ENCODE data around the gene TNFRSF8. TPM values are rescaled to one million over a fixed set of nuclear protein-coding genes. Genes with fewer than 3 reads are reported as not detected.

Gene TNFRSF8
- total and polyA plus RNA-seq, 9 donors: 0.17 to 10.9 (median 0.45) TPM

DNA sequence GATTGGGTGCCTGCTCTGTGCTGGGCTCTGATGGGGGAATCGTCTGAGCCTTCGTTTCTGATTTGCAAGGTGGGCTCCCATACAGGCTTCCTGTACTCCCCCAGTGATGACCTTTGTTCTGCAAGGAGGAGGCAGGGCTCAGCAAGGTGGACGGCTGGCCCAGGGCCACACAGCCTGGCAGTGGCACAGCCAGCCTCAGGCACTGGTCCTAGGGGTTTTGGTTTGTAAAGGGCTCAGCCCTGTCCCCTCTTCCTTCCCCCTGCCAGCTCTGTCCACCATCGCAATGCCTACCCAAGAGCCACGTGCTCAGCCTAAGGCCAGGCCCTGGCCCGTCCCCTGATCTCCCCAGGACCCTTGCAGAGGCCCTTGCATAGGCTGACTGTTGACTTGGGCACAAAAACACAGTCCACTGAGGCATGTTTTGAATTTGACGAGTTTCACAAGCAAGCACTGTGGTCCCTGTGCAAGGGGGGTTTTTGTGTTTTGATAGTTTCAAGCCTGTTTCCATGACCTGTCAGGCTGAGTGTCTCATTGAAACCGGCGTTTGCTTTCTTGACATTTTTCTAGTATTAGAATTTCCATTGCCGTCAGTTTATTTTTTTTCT is 64.2 kb downstream of the TNFRSF8 start:
- no peak overlapping the region for H3K27ac ChIP-seq
- no peaks in the 10 kb centered on the region for H3K36me3 ChIP-seq
- WGBS, 3 donors: 82 to 87% (median 85%) methylated on average over 10 of the region's 10 CpGs
- no peaks in the 10 kb centered on the region for H3K27me3 ChIP-seq
- H3K4me3 ChIP-seq: no peak overlapping the region
- no peaks in the 10 kb centered on the region for H3K9me3 ChIP-seq
- peaks cover 4% of the 10 kb centered on the region for H3K4me1 ChIP-seq (ENCODE audit: insufficient read depth)
- TF ChIP-seq, protein P1, sequence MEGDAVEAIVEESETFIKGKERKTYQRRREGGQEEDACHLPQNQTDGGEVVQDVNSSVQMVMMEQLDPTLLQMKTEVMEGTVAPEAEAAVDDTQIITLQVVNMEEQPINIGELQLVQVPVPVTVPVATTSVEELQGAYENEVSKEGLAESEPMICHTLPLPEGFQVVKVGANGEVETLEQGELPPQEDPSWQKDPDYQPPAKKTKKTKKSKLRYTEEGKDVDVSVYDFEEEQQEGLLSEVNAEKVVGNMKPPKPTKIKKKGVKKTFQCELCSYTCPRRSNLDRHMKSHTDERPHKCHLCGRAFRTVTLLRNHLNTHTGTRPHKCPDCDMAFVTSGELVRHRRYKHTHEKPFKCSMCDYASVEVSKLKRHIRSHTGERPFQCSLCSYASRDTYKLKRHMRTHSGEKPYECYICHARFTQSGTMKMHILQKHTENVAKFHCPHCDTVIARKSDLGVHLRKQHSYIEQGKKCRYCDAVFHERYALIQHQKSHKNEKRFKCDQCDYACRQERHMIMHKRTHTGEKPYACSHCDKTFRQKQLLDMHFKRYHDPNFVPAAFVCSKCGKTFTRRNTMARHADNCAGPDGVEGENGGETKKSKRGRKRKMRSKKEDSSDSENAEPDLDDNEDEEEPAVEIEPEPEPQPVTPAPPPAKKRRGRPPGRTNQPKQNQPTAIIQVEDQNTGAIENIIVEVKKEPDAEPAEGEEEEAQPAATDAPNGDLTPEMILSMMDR (IDR thresholded peaks at IDR 0.05): no peak
- no peak for TF ChIP-seq EP300 (IDR thresholded peaks at IDR 0.05)
- no peak for TF ChIP-seq POLR2A (IDR thresholded peaks at IDR 0.05)
- no peak for DNase-seq
- intact Hi-C loops (cut with DNase I): loop anchor here in 2 of 4 donors (2.0 to 10.0 kb wide), 2 partner anchors 79 to 527 kb away; no protein-coding TSS in a partner anchor

DNA sequence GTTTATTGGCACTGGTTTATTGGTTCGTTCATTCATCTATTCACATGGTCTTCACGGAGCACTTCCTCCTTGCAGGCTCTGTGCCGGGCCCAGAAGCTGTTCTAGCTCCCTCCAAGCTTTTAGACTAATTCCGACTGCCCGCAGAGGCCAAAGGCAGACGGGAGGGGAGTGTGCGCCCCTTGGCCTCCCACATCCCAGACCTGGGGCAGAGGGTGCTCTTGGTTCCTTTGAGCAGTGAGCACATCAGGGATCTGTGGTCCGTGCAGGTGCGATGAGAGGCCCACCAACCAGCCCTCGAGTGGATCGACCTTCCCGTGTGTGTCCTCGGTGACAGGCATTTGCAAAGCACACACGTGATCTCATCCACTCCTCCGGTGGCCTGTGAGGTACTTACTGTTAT is 65.0 kb downstream of the TNFRSF8 start:
- TF ChIP-seq EP300 (IDR thresholded peaks at IDR 0.05): no peak
- TF ChIP-seq, protein P1 (IDR thresholded peaks at IDR 0.05): no peak
- WGBS, 3 donors: 85 to 89% (median 87%) methylated on average over 15 of the region's 15 CpGs
- intact Hi-C loops (cut with DNase I): loop anchor here in 1 of 4 donors (10.0 kb wide), 1 partner anchor 527 kb away; no protein-coding TSS in a partner anchor

DNA sequence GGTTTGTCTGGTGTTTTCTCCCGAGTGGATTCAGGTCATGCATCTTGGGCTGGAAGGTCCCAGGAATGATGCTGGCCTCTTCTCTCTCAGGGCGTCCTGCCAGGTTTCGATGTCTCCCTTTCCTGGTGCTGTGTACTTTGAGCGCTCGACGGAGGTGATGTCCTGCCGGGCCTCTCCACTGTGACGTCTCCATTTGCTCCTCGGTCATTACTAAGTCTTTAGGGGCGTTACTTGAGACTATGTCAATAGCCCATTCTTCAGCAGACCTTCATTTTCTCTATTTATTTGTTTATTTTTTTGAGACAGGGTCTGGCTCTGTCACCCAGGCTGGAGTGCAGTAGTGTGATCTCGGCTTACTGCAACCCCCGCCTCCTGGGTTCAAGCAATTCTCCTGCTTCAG is 66.5 kb downstream of the TNFRSF8 start:
- intact Hi-C loops (cut with DNase I): loop anchor here in 1 of 4 donors (10.0 kb wide), 1 partner anchor 525 kb away; no protein-coding TSS in a partner anchor
- H3K4me1 ChIP-seq (ENCODE audit: insufficient read depth): peaks cover 4% of the 10 kb centered on the region
- TF ChIP-seq POLR2A (IDR thresholded peaks at IDR 0.05) (no peak), EP300 (IDR thresholded peaks at IDR 0.05) (no peak)
- TF ChIP-seq, protein P1 (IDR thresholded peaks at IDR 0.05): no peak
- no peak overlapping the region for H3K27ac ChIP-seq
- no peak overlapping the region for H3K4me3 ChIP-seq
- no peaks in the 10 kb centered on the region for H3K9me3 ChIP-seq
- H3K36me3 ChIP-seq: no peaks in the 10 kb centered on the region
- WGBS, 3 donors: 86 to 91% (median 89%) methylated on average over 12 of the region's 12 CpGs
- no peaks in the 10 kb centered on the region for H3K27me3 ChIP-seq
- no peak for DNase-seq

More for the DNA sequence above, 65.0 kb downstream of the TNFRSF8 start:
- H3K27ac ChIP-seq: no peak overlapping the region
- no peak for DNase-seq
- H3K4me3 ChIP-seq: no peak overlapping the region
- H3K27me3 ChIP-seq: no peaks in the 10 kb centered on the region
- no peaks in the 10 kb centered on the region for H3K36me3 ChIP-seq
- peaks cover 4% of the 10 kb centered on the region for H3K4me1 ChIP-seq (ENCODE audit: insufficient read depth)
- no peaks in the 10 kb centered on the region for H3K9me3 ChIP-seq

DNA sequence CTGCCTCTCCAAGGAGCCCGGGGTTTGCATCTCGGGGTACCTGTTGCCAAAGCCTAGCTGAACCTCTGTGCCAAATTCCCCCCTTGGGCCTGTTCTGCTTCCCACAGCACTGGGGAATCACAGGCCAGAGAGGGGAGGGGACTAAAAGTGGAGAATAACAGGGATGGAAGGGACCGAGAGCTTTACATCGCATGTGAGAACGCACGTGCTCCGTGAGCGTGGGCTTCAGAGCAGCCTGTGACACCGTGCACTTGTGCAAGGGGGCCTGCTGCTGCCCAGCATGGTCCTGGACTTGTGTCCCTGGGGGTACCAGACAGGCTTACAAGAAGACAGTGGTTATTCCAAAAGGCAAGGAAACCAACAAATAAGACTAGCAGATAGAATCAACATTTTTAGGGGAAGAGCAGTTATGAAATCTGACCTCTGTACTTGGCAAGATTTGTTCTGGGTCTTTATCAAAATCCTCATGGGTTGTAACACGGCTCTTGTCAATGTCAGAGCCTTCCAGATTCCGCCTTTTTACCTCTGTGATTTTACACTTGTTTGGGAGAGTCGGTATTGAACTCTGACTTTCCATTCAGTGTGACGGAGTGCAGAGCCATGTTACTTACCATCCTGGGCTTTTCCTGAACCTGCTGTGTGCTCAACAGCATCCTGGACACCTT is 67.5 kb downstream of the TNFRSF8 start:
- Histone ChIP-seq H3K4me1 (ENCODE audit: insufficient read depth) (no peaks in the 10 kb centered on the region), H3K27ac (no peak overlapping the region), H3K9me3 (no peaks in the 10 kb centered on the region), H3K27me3 (no peaks in the 10 kb centered on the region), H3K4me3 (no peak overlapping the region), H3K36me3 (no peaks in the 10 kb centered on the region)
- no peak for DNase-seq
- TF ChIP-seq POLR2A (IDR thresholded peaks at IDR 0.05) (no peak), EP300 (IDR thresholded peaks at IDR 0.05) (no peak)
- TF ChIP-seq, protein P1 (IDR thresholded peaks at IDR 0.05): no peak
- intact Hi-C loops (cut with DNase I): no loop called here
- 80 to 84% (median 83%) methylated on average over 13 of the region's 13 CpGs for WGBS, 3 donors
